Measurements from ENCODE around the gene DYSF.

DNA sequence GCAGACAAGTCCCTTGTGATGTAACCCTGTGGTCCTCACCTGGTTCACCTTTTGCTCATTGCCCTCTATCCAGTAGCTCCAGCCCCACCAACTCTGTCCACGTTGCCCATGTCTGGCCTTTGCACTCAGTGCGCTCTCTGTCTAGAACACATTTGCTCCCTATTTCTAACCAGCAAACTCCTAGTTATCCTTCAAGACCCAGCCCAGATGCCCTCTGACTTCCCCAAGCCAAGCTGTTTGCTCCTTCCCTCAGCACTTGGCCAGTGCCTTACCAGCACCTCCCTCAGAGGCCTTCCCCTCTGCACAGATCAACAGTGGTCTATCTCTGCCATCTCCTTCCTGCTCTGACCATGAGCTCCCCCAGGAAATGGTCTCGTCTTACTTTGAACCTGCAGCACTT is 137.7 kb downstream of the DYSF start:
- TF ChIP-seq, protein P1, sequence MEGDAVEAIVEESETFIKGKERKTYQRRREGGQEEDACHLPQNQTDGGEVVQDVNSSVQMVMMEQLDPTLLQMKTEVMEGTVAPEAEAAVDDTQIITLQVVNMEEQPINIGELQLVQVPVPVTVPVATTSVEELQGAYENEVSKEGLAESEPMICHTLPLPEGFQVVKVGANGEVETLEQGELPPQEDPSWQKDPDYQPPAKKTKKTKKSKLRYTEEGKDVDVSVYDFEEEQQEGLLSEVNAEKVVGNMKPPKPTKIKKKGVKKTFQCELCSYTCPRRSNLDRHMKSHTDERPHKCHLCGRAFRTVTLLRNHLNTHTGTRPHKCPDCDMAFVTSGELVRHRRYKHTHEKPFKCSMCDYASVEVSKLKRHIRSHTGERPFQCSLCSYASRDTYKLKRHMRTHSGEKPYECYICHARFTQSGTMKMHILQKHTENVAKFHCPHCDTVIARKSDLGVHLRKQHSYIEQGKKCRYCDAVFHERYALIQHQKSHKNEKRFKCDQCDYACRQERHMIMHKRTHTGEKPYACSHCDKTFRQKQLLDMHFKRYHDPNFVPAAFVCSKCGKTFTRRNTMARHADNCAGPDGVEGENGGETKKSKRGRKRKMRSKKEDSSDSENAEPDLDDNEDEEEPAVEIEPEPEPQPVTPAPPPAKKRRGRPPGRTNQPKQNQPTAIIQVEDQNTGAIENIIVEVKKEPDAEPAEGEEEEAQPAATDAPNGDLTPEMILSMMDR (IDR thresholded peaks at IDR 0.05) = no peak
- TF ChIP-seq EZH2 (IDR thresholded peaks at IDR 0.05; ENCODE audit: borderline replicate concordance, insufficient read depth, low read depth, low read length, poor library complexity, severe bottlenecking) = no peak

Measured in B cell (primary cell).